Stimulated activated CD8-positive, alpha-beta memory T cell treated with anti-CD3 and anti-CD28 coated beads, Interleukin-4, amount 100 ng/mL, for 1 hour (primary cell): ENCODE results near the gene E2F1.
A peak's percentile ranks its signal among the peaks of the same experiment; 100 is the strongest.

ENCODE experiments used
- DNase-seq, 2 donors: peaks; one replicate each; pipeline ENCODE4 v3.0.0-alpha.2; 2020; ENCODE audit warnings: low read depth in 2 of 2, low spot score in 1 of 2

The E2F1 gene

DNA sequence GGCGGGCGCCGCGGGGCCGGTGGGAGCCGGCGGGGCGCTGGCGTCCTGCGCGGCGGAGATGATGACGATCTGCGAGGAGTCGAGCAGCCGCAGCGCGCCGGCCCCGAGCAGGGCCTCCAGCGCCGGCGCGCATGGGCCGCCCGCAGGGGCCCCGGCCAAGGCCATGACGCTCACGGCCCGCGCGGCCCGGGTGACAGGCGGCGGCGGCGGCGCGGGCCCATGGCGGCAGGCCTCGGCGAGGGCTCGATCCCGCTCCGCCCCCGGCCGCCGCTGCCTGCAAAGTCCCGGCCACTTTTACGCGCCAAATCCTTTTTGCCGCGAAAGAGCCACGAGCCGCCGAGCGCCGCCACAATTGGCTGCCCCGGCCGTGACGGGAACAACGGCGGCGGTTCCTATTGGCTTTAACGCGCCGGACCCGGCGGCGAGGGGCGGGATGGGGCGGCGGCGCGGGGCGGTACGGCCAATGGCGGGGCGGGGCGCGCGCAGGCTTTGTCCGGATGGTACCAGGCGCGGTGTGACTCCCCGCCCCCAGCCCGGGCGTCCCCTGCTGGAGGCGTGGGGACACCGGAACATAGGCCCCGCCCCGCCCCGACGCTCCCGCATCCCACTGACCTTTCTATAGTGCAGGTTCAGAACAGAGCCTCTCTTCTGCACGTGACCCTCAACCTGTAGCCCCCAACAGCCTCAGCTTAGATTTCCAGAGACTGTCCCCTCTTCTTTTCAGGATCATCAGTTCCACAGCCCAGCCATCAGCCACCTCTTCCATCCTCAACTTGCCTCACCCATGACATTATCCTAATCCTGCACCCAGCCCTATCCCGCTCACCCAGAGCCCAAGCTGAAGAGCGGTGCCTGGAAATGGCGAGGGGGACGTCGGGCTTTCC, at the start of gene E2F1:
TSS of gene E2F1 (minus strand) at position 286 of the 884 bp plus-strand sequence. CDS start at position 165, 121 bp downstream.
- peak; percentile 81 to 82 for DNase-seq

- DNase-seq, result no peak
These were observed 47.7 kb upstream of the E2F1 start for GRCh38 chr20:33733654-33734576.

DNA sequence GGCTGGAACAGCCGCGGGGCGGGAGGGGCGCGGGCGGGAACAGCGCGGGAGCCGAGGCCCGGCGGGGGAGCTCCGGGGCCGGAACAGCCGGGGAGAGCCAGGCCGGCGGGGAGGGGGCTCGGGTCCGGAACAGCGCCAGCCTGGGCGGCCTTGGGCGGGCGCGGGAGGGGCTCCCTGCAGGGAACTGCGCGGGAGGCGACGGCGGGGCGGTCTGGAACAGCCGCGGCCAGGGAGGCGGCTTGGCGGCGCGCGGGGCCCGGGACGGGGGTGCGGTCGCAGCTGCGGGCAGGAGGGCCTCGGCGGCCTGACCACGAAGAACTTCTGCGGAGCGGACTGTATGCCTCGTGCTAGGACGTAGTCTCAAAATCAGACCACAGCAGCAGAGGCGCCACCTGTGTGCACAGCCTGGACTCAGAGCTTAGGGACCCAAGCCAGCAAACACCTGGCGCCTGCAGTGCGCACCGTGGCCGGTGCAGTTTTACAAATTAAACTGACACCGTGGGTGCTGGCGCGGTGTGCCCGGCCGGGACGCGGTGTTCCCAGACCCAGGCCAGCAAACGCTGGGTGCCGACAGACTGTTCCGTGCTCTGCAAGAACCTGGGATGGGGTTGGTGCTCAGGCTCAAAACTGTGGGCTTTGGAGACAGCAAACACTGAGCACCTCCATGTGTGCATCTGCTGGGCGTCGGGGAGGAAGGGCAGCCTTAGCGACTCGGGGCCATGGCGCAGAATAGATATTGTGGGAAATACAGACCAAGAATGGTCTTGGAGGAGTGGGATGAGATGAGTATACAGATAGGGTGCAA, 46.2 kb upstream of the E2F1 start:
- peak in 1 of 2 donors; percentile 60 for DNase-seq

DNA sequence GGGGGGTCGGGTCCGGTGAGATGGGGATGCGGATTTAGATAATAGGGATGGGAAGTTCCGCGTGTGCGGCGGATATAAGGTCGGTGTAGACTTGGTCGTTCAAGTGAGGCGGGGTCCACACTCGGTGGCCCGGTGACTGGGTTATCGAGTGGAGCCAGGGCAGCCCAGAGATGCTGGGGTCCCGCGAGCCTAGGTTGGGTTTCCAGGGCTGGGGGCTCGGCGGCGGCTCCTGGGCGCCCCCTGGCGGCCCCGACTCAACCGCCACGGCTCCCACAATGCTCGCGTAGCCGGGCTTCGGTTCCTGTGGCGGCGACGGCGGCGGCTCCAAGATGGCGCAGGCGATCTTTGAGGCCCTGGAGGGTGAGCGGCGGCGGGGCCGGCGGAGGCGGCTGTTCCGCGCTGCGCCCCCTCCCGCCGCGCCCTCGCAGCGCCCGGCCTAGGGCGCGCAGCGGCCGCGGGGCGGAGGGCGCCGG, 45.5 kb upstream of the E2F1 start, which contains the start of gene ZNF341:
TSS of gene ZNF341 (plus strand) at position 304 of the 473 bp plus-strand sequence. CDS start at position 330, 26 bp downstream.
- DNase-seq, result peak; percentile 80

DNA sequence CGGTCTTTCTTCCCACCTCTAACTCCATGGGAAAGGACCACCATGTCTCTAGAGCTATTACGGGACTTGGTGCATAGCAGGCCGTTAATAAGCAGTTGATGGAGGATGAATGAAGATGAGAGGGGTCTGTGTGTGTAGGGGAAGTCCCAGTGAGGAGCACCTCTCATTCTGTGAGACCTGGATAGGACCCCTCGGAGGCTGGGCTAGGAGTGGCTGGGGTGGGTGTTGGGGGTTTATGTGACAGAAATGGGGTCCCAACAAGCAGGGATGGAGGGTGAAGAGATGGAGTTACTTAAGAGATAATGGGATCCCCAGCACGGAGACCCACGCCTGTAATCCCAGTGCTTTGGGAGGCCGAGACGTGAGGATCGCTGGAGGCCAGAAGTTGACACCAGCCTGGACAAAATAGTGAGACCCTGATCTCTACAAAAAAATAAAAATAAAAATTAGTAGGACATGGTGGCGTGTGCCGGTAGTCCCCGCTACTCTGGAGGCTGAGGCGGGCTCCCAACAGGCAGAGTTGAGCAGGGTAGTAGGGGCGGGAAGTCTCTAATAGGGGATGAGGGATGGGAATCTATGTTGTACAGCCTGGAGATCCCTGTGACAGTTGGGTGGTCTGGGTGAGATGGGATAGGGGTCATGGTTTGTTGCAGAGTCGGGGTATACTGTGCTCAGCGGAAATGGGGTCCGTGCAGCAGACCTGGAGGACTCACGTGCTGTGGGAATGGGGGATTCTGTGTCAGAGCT, 44.9 kb upstream of the E2F1 start:
- DNase-seq, result no peak

DNA sequence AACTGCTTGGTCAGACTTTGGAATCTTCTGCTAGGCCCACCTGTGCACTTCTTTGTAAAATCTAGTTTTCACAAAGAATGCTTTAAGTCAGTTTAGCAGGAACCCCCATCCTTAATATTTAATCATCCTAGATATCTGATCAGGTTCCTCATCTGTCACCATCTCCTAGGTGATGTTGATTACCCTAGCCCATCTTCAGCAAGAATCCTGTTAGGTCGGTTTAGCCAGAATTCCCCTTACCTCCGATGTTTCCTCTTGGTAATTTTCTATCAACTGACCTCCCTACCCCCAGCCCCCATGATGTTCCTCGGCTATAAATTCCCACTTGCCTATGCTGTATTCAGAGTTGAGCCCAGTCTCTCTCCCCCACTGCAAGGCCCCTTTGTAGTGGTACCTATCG, 42.9 kb upstream of the E2F1 start:
- no peak for DNase-seq

DNA sequence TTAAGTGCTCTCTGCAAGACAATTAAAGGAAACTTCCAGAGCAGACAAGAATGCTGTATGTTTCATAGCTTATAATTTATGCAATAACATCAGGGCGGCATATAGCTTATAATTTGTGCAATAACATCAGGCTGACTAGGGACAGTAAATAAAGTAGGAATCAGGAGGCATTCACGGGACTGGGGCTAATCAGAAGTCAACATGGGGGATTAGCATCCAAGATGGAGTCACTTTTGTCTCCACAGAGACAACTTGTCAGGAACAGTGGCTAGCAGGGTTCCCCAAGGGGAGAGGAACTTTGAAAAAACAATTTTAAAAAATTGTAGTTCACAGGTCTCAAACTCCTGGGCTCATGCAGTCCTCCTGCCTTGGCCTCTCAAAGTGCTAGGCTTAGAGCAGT, 42.3 kb upstream of the E2F1 start:
- DNase-seq, result no peak

DNA sequence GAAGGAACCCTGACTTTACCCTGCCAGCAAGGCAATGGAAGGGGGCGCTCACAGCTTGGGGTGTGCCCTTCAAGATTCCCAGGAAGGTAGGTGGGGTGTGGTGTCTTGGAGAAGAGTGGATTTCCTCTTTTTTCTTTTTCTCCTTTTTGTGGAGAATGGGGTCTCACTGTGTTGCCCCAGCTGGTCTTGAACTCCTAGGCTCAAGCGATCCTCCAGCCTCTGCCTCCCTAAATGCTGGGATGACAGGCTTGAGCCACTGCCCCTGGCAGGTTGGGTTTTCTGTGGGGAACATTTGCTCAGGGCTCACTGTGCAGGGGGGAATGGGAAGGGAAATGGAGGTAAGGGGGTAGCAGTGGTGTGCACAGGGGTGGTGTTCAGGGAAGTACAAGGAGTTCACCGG, 41.6 kb upstream of the E2F1 start:
- no peak for DNase-seq

GRCh38 chr20:33727115-33727479, 40.9 kb upstream of the E2F1 start:
- DNase-seq, result no peak

DNA sequence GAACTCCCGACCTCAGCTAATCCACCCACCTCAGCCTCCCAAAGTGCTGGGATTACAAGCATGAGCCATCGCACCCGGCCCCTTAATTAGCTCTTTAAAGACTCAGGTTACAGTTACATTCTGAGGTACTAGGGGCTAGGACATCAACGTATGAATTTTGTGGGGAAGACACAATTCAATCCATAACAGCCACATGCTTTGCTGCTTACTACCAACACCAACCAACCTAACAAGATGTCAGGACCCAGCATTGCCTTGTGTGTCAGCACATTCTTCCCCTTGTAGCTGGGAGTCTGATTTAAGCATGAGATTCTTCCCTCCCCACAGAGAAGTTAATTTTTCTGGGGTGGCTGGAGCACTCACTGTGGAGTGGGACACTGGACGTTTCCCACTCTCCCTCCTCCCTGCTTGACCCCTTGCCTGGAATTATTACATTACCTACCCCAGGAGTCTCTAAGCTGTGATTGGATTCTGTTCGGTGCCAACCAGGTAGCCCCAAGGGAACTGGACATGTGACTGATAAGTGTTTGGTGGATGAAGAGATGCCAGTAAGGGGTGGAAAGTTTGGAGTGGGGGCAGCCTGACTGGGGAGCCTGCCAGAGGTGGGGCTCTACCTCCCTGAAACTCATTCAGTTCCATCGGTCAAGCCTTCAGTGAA, 39.6 kb upstream of the E2F1 start:
- DNase-seq, result no peak

- no peak for DNase-seq
These were observed 38.4 kb upstream of the E2F1 start for GRCh38 chr20:33724439-33725094.

DNA sequence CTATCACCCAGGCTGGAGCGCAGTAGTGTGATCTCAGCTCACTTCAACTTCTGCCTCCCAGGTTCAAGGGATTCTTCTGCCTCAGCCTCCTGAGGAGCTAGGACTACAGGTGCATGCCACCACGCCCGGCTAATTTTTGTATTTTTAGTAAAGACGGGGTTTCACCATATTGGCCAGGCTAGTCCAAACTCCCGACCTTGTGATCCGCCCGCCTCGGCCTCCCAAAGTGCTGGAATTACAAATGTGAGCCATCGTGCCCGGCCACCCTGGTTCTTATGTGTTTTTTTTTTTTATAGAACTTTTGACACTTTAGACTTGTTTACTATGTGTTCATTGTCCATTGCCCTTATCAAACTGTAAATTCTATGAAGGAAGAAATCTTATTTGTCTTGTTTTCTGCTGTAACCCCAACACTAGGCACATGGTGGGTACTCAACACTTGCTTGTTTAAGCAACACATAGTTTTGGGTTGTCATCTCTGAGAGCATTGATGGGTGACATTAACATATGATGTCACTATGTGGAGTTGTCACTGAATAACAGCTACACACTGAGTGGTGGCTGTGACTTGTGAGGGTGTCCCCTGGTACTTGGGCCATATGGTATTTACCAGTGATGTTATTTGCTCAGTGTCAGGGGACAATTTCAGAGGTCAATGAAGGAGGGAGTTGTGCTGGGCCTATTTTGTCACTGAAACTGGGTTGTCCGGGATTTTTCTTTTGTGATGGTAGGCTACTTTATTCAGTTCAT, 35.4 kb upstream of the E2F1 start:
- no peak for DNase-seq

DNA sequence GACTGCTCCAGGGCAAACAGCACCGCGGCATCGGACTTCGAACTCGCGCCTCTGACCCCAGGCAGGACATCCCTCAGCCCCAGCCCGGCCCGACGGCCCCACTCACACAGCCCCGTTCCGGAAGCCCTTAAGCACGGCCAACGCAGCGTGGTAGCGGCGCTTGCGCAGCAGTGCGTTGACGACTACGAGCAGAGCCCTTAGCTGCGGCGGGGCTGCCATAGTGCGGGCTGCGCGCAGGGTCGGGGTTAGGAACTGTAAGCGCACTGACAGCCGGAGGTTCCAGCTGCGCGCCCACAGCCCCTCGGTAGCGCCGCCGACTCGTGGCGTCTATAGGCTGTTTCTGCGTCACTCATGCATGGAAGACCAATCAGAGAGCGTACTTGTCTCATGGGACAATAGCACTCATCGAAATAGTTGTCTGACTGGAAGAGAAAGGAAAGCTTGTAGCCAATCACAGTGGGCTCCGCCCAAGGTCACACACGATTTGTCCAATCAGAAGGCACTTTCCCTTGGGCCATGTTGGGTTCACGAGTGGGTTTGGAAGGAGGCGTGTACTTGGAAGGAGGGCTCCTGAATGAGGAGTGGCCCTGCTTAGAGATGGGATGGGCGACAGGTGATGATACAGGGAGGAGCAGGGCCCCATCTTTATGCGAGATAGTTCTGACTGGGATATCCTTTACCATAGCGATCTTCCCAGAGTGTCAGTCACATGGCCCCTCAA, 34.0 kb upstream of the E2F1 start, which contains the start of gene PXMP4:
TSS of gene PXMP4 (minus strand) at position 322 of the 721 bp plus-strand sequence. CDS start at position 219, 103 bp downstream.
- peak; percentile 61 to 73 for DNase-seq

DNA sequence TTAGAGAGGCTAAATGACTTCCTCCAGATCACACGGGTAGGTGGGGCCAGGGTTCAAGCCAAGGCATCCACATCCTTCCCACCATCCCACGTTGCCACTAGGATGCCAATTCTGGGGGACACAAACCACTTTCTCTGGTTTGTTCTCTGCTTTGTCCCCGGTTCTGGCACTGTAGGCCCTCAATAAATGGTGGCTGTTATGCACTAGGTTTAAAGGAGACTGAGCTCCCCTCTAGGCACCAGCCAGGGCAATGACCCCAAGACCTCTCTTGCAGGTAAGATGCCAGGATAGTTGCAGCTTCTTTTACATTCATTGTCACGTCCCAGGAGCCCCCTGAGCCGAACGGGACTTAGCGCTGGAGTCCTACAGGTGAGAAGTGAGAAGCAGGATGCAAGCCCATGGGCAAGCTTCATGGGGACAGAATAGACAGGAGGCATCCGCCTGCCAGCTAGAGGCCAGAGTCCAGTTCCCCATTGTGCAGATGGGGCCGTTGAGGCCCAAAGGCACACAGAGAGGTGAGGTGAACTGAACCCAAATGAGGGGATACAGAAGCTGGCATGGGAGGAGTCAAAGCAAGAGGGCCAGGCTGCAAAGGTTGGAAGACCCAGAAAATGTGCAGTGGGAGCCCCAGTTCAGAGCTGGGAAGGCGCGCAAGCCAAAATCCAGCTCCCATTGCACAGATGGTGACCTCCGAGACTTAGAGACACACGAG, 33.2 kb upstream of the E2F1 start:
- no peak for DNase-seq

DNA sequence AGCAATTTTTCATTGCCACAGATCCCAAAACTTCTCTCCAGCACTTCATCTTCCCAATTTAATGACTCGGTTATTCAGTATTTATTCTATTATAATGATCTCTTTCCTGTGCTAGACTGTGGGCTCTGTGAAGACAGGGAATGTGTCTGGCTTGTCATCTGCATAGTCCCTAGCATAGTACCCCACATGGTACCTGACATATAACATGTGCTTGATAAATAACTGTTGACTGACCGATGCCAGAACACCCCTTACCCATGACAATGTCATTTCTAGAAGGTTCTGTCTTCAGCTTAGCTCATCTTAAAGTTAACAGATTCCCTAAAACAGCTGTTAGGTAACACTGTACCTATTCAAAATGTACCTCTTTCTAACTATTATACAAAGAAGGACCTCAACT, 30.3 kb upstream of the E2F1 start:
- no peak for DNase-seq

GRCh38 chr20:33713865-33714367, 27.7 kb upstream of the E2F1 start:
- DNase-seq, result no peak

GRCh38 chr20:33711446-33711738, 25.2 kb upstream of the E2F1 start:
- no peak for DNase-seq
